ENCODE results near the gene EPHB1. TPM values are rescaled to one million over a fixed set of nuclear protein-coding genes. Genes with fewer than 3 reads are reported as not detected.

The EPHB1 gene
- polyA plus RNA-seq, 1 experiment: 0.11 TPM

DNA sequence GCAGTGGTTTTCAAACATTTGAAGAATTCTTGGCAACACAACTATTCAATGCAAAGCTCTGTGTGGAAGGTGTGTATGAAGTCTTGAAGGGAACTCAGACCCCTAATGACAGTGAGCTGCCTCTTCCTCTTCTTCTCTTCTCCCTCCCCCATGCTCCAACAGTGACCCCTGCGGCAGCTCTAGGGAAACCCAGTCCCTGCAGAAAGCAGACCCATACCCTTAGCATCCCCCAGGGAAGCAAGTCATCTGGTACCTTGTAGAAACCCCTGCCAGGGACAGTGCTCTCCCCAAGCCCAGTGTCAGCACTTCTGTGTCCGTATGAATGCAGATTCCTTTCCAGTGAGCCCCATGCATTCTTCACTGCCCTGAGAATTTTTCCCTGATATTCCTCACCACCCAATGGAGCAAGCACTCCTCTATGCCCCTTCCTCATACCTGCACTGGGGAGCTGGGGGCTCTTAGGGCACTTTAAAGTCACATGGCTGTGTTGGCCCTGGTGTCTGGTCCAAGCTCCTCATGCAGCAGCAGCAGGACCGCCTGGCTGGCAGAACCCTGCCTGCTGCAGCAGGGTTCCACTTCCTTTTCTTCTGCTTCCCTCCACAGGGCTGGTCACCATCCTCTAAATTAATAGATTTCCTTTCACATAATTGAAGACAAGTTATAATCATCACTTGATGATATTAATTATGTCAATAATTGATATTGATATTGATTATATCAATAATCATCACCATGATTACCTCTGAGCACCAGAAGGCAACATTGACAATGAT, 442.5 kb downstream of the EPHB1 start:
- TF ChIP-seq, protein P1, sequence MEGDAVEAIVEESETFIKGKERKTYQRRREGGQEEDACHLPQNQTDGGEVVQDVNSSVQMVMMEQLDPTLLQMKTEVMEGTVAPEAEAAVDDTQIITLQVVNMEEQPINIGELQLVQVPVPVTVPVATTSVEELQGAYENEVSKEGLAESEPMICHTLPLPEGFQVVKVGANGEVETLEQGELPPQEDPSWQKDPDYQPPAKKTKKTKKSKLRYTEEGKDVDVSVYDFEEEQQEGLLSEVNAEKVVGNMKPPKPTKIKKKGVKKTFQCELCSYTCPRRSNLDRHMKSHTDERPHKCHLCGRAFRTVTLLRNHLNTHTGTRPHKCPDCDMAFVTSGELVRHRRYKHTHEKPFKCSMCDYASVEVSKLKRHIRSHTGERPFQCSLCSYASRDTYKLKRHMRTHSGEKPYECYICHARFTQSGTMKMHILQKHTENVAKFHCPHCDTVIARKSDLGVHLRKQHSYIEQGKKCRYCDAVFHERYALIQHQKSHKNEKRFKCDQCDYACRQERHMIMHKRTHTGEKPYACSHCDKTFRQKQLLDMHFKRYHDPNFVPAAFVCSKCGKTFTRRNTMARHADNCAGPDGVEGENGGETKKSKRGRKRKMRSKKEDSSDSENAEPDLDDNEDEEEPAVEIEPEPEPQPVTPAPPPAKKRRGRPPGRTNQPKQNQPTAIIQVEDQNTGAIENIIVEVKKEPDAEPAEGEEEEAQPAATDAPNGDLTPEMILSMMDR (IDR thresholded peaks at IDR 0.05; ENCODE audit: low read depth, low read length): no peak
- DNase-seq (ENCODE audit: low read depth, low spot score): no peak
- ChIA-PET POLR2A (no interaction called here), CTCF (no interaction called here)
- Histone ChIP-seq H3K27me3 (ENCODE audit: control insufficient read depth, insufficient read depth, low read length) (no peaks in the 10 kb centered on the region), H3K27ac (ENCODE audit: low read depth, low read length) (no peak overlapping the region), H3K9me3 (ENCODE audit: control insufficient read depth, insufficient read depth, low read length) (no peaks in the 10 kb centered on the region; the same call in 1 of the 2 replicates), H3K4me3 (ENCODE audit: low read depth, low read length) (no peak overlapping the region)

DNA sequence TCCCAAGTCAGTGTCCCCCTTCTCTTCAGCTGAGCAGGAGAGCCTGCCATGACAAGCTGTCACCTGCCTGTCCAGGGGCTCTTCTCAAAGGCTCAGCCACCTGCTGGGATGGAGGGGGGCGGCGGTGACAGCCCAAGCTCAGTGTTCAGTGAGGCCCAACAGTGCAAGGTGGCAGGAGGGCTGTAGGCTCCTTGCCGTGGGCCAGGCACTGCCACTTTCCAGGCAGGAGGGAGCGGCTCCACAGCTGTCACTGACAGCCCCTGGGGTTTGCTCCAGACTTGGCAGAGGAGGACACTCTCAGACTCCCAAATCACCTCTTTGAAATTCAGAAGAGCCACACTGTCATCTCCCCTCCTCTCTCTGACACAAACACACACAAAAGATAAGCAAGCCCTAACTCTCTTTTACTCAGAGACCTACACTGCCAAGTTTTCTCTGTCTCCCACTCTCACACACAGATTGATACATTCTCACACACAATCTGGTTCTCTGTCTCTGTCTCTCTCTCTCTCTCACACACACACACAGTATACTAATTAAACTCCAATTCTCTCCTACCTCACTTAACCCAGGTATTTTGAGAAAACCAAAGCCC, 443.3 kb downstream of the EPHB1 start:
- H3K4me3 ChIP-seq (ENCODE audit: low read depth, low read length): no peak overlapping the region
- ChIA-PET POLR2A (no interaction called here), CTCF (no interaction called here)
- TF ChIP-seq, protein P1 (IDR thresholded peaks at IDR 0.05; ENCODE audit: low read depth, low read length): no peak
- H3K27ac ChIP-seq (ENCODE audit: low read depth, low read length): no peak overlapping the region
- no peaks in the 10 kb centered on the region; the same call in 1 of the 2 replicates for H3K9me3 ChIP-seq (ENCODE audit: control insufficient read depth, insufficient read depth, low read length)
- no peaks in the 10 kb centered on the region for H3K27me3 ChIP-seq (ENCODE audit: control insufficient read depth, insufficient read depth, low read length)
- no peak for DNase-seq (ENCODE audit: low read depth, low spot score)

DNA sequence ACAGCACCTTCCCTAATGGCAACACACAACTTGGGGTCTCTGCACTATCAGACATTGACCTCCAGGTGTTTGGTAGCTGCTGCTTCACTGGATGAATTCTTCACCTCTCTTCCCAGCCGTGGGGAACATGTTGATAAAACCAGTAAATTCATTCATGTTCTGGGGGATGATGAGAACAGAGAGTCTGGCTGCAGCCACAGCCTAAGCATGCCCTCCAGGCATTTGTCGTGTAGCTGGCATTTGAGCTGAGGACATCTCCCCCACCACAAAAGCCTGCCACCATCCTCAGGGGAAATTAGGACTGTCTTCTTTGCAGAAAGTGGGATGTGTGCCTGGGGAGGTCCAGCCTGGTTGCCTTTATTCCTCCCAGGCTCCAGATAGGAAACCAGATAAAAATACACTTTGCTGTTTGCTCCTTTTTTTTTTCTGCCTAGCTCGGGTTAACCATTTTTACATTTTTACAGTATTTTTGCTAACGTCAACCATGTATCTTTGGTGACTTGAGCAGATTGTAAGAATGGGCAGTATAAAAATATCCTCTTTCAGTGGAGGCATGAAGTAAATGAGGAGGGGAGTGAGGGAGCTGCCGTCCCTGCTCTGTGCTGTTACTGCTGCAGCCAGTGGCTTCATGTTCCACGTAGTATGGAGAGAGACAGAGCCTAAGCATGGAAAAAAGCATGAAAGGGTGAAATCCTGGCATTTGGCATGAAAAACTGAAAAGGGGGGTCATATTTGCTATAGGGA, 444.0 kb downstream of the EPHB1 start:
- ChIA-PET POLR2A (no interaction called here), CTCF (no interaction called here)
- Histone ChIP-seq H3K9me3 (ENCODE audit: control insufficient read depth, insufficient read depth, low read length) (no peaks in the 10 kb centered on the region; the same call in 1 of the 2 replicates), H3K27ac (ENCODE audit: low read depth, low read length) (no peak overlapping the region), H3K27me3 (ENCODE audit: control insufficient read depth, insufficient read depth, low read length) (no peaks in the 10 kb centered on the region), H3K4me3 (ENCODE audit: low read depth, low read length) (no peak overlapping the region)
- DNase-seq (ENCODE audit: low read depth, low spot score): no peak
- TF ChIP-seq, protein P1 (IDR thresholded peaks at IDR 0.05; ENCODE audit: low read depth, low read length): no peak

DNA sequence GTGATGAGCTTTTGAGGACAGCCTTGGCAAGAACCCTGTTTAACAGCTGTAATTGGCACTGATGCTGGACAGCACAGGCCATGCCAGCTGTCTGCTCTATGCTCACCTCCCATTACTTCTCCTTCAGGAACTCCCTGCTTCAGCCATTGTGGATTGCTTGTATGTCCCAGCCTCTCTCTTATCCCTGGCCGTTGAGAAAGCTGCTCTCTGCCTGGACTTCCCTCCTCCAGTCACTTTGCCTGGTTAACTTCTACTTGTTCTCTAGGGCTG, 444.5 kb downstream of the EPHB1 start:
- no peaks in the 10 kb centered on the region for H3K27me3 ChIP-seq (ENCODE audit: control insufficient read depth, insufficient read depth, low read length)
- ChIA-PET CTCF (no interaction called here), POLR2A (no interaction called here)
- H3K4me3 ChIP-seq (ENCODE audit: low read depth, low read length): no peak overlapping the region
- no peak overlapping the region for H3K27ac ChIP-seq (ENCODE audit: low read depth, low read length)
- DNase-seq (ENCODE audit: low read depth, low spot score): no peak
- no peaks in the 10 kb centered on the region; the same call in 1 of the 2 replicates for H3K9me3 ChIP-seq (ENCODE audit: control insufficient read depth, insufficient read depth, low read length)
- TF ChIP-seq, protein P1 (IDR thresholded peaks at IDR 0.05; ENCODE audit: low read depth, low read length): no peak

DNA sequence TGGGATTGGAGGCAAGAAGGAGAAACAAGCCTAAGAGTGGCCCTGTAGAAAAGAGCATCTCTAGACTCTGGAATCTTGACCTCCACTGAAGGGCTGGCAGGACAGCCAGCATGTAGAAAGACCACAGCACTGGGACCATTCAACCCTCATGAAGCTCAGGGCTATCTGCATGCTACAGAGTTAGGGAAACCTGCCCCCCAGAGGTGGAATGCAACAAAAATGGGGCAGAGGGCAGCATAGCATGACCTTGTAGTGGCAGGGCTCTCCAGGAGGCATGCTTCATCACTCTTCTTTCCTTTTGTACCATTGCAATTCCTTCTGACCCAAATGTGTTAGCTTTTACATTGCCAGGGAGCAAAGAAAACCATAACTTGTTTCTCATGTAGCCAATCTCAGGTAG, 445.4 kb downstream of the EPHB1 start:
- TF ChIP-seq, protein P1 (IDR thresholded peaks at IDR 0.05; ENCODE audit: low read depth, low read length): no peak
- CTCF ChIA-PET: no interaction called here
- no peak for DNase-seq (ENCODE audit: low read depth, low spot score)
- H3K27ac ChIP-seq (ENCODE audit: low read depth, low read length): no peak overlapping the region
- H3K4me3 ChIP-seq (ENCODE audit: low read depth, low read length): no peak overlapping the region
- no peaks in the 10 kb centered on the region for H3K27me3 ChIP-seq (ENCODE audit: control insufficient read depth, insufficient read depth, low read length)
- no peaks in the 10 kb centered on the region; the same call in 1 of the 2 replicates for H3K9me3 ChIP-seq (ENCODE audit: control insufficient read depth, insufficient read depth, low read length)
- POLR2A ChIA-PET: no interaction called here
